SH-SY5Y (cell line): Measurements from ENCODE around the gene CAMKK2.

Source experiments
- GATA2 ChIP-seq: IDR thresholded peaks from 2 replicates; pipeline ENCODE4 v1.6.1; 2011; ENCODE audit warnings: mild to moderate bottlenecking, low read depth, low read length
- GATA3 ChIP-seq: IDR thresholded peaks from 2 replicates; pipeline ENCODE4 v1.6.1; 2011; ENCODE audit warnings: low read depth, mild to moderate bottlenecking, low read length, moderate library complexity

DNA sequence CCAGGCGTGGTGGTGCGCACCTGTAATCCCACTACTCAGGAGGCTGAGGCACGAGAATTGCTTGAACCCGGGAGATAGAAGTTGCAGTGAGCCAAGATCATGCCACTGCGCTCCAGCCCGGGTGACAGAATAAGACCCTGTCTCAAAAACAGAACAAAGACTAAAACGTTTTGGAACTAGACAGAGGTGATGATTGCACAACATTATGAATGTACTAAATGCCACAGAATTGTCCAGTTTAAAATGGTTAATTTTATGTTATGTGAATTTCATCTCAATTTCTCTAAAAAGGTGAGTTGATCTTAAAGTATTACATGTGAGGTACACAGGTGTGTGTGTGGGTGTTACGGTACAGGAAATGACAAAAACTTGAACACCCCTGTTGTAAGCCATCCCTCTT, 70.1 kb downstream of the CAMKK2 start:
- TF ChIP-seq GATA3 (no peak), GATA2 (no peak)
